Embryonic facial prominence (tissue), 1 donor: ENCODE results near the gene TNNI2.
"Not testable (repeated sequence)": the region's sequence is repeated elsewhere in the genome, so short reads cannot be mapped to it uniquely, and the experiment has no call there.

Source experiments
- DNase-seq: peaks from one replicate; pipeline ENCODE4 v3.0.0-alpha.2; 2016; ENCODE audit errors: extremely low spot score

TNNI2 gene

DNA sequence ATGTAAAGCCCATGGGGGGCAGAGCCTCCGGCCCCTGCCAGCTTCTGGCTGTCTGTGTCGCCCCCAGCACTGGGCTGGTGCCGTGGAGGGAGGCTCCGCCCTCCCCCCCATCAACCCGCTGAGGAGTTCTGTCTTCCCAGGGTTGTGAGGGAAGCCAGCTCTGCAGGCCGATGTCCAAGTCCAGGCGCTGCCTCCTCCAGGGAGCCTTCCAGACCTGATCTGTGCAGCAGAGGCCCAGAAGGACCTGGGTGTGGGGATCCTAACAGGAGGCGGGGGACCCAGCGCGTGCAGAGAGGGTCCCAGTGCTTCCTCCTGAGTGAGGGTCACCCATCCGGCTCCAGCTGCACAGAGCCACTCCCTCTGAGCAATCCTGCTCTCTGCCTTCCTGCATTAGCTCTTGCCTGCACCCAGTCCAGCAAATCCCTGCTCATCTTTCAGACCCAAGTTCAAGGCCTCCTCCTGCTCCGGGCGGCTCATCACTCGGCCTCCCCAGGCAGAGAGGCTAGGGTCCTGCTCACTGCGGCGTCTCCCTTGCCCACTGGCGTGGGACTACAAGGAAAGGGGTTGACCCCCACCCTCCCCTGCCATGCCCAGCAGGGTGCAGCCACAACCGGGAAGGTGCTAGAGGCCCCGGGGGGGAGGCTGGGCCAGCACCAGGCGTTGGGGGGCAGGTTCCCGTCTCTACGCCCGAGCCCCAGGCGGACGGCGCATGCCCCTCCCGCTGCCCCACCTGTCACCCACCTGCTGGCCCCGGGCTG is 36.5 kb downstream of the TNNI2 start:
- DNase-seq = no peak

DNA sequence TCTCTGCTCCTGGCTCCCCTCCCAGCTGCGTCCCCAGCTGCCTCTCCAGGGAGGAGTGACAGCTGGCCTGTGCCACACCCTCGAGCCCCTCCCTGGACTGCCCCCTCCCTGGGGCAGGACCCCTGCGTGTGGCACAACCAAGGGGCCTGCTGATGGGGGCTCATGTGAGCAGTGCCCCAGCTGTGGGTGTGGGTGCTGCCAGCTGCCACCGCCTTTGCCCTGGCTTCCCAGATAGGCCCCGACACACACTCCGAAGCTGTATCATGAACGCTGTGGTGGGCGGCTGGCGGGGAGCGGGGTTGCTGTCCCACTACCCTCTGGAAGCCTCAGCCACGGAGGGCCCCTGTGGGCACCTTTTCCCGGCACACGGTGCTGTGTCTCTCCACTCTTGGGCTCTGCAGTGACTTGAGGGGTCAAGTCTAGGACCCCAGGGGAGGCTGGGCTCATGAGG is 37.1 kb downstream of the TNNI2 start:
- DNase-seq = not testable (repeated sequence)

DNA sequence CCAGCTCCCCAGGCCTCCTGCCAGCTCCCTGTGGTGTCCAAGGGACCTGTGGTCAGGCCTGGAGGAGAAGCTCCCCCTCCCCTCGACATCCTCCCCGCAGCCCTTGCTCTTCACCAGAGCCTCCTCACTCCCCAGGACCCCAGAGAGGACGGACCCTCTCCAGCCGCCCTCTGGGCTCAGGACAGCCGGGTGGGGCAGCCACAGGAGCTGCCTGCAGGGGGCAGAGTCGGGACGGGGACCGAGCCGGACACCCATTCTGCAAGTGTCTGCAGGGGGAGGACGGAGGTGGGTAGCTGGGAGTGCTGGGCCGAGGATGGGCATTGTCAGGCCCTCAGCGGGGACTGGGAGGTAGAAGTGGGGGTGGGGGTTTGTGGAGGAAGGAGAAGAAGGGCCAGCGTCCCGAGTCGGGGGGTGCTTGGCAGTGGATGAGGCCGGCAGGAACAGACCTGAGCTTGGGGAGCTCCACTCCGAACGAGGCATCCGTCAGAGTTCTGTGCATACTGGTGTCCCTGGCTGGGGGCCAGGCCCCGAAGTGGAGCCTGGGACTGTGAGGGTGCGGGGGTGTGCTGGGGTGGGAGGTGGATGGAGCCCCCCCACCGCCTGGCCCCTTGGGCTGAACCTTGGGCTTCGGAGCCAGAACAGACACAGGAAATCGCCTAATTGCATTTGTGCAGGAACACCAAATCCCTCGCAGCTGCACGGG is 37.7 kb downstream of the TNNI2 start:
- no peak for DNase-seq

DNA sequence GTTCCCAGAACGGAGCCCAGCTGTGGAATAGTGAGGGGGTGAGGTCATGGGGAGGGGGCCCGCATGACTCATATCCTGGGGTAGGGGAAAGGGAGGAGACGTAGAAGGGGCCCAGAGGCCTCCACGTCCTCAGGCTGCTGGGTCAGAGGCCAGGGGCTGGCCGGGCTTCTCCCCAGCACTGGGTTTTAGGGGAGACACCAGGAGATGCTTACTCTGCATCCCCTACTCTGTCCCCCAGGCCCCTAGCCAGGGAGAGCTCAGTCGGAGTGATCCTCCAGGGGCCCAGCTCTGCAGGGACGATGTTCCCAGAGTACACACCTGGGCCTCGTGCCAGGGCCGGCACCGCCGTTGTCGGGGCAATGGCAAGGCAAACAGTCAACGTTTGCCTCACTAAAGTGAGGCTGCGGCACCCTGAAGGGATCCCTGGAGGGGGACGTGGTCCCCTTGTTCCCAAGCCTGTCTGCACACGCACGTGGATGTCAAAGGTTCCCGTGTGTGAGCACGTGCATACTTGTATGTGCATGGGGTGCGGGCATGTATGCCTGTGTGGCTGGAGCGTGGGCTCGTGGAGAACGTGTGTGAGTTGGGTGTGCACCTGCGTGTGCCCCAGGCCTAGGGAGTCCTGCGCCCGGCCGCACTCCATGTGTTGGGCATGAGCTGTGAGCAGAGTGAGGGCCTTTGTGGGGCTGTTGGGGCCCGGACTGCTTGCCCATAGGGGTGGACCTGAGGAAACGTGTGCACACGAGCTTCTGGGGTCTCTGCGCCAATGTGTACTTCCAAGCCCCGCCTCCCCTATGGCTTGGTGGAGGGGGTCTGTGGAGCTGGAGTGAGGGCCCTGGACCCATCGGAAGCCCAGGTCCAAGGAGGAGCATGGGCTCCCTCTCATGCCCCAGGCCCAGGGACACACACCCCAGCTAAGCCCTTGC is 38.7 kb downstream of the TNNI2 start:
- no peak for DNase-seq

DNA sequence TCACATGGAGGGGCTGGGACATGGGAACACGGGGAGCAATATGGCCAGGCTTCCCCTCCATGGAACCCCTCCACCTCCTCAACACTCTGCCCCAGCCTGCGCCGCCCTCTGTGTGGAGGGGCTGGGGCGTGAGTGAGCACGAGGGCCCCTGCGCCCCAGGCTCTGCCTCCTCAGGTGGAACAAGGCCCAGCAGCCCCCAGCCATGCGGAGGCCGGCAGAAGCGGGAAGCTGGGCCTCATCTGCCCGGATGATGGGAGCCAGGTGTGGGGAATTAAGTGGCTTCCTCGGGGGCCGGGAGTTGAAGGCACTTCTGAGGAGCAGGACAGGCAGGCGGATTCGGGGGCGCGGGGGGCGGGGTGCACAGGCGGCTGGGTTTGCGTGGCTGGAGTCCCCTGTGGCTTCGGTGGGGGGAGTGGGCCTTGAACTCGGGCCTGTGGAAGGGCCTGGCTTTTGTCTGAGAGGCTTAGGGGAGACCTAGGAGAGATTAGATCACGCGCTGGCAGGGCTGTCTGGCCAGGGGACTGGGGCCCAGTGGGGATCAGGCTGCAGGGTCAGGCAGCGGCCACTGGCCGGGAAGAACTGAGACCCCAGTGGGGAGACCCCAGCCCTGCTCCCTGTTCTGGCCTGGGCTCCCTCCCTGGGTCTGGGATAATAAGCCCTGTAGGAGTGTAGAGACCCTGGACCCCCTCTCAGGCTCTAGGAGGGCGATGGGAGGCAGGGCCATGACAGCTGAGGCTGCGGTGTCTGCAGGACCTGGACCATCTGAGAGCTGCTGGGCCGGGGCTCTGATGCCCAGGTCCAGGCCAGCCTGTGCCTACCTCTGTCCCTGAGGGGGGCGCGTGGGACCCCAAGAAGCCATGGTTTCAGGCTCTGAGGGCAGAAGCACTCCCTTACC is 39.6 kb downstream of the TNNI2 start:
- no peak for DNase-seq

DNA sequence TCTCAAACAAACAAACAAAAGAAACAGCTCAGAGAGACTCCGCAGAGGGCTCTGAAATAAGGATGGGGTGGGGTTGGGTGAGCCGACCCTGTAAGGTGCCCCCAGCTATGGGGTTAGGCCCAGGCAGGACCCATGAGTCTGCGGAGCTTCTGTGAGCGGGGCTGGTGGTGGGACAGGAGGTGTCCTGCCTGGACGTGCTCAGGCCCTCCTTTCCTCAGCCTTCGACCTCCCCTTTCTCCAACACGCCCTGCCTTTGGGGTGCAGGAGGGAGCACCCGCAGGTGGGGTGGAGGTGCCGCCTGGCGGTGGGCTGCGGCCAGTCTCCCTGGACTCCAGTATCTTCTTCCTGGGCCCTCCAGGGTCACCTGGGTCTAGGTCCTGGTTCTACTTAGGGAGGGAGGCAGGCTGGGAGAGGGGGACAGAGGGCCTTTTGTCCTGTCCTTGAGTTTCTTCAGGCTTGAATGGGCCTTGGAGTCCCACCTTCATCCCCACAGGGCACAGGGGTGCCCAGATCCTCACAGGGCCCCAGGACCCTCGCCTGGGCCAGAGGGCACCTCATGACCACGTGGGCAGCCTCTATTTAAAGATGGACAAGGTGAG is 40.7 kb downstream of the TNNI2 start:
- no peak for DNase-seq

DNA sequence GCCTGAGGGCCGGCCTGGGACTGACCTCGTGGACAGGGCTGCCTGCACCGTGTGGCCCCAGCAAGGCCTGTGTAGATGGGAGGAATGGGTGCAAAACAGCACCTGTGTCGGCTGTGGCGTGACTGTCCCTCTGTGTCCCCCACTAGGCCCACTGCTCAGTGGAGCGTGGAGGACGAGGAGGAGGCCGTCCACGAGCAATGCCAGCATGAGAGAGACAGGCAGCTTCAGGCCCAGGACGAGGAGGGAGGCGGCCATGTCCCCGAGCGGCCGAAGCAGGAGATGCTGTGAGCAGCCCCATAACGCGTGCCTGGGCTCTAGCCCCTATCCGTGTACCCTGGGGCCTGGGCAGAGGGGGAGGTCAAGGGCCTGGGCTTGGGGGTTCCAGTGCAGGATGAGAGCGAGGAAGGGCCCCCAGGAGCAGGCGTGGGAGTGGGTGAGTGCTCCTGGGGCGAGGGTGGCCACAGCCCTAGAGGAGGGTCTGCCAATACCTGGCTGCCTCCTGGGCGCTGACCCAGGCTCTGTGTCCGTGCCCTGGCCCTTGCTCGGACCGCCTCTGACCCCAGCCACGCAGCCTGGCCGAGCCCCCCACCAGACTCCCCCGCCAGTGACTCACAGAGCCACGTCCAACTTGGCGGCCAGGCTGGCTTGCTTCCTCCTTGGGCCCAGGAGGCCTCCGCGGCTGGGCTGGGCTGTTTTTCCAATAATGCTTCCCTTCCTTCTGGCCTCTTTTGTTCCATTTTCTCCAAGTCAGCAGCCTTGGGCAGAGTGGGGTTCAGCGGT is 41.4 kb downstream of the TNNI2 start:
- DNase-seq = no peak

DNA sequence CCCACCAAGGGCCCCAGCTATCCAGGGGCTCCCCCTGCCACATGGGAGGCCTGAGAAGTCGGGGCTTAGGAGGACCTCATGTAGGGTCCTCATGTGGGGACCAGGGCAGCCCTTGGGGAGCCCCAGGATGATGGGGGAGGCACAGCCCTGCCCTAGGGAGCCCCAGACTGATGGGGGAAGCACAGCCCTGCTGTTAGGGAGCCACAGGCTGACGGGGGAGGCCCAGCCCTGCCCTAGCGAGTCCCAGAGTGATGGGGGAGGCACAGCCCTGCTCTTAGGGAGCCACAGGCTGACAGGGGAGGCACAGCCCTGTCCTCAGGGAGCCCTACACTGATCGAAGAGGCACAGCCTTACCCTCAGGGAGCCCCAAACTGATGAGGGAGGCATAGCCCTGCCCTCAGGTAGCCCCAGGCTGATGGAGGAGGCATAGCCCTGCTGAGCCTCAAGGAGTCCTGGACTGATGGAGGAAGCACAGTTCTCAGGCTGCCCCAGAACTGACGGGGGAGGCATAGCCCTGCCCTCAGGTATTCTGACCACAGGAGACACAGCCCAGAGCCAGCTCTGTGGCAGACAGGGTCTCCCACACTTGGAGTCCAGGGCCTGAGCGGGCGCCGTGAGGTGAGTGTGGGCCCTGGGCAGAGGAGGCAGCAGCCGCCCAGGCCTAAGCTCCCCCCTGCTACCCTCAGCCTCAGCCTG is 42.1 kb downstream of the TNNI2 start:
- no peak for DNase-seq

DNA sequence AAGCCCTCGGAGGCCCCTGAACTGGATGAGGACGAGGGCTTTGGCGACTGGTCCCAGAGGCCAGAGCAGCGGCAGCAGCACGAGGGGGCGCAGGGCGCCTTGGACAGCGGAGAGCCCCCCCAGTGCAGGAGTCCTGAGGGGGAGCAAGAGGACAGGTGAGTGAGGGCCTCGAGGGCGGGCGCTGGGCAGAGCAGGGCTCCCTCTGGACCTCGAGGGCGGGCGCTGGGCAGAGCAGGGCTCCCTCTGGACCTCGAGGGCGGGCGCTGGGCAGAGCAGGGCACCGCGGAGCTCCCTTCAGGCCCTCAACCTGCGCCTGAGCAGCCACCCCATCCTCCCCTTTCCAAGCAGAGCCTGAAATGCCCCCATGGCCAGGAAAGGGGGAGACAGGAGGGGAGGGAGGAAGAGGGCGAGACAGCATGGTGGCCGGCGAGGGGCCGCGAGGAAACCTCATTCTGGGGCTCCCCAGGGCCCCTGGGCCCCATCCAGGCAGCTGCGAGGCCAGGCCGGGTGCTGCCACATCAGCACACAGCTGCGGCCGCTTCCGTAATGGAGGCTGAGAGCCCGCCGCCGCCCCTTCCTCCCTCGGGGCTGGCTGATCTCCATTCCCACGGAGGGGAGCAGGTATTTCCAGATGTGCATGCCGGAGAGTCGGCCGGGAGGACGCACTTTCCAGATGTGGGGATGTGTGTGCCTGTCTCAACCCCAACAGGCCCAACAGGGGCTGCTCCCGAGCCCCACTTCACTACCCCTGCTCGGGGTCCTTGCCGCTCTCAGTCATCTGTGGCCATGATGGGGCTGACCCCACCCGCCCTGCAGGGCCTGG is 42.9 kb downstream of the TNNI2 start:
- peak; percentile 69 for DNase-seq

DNA sequence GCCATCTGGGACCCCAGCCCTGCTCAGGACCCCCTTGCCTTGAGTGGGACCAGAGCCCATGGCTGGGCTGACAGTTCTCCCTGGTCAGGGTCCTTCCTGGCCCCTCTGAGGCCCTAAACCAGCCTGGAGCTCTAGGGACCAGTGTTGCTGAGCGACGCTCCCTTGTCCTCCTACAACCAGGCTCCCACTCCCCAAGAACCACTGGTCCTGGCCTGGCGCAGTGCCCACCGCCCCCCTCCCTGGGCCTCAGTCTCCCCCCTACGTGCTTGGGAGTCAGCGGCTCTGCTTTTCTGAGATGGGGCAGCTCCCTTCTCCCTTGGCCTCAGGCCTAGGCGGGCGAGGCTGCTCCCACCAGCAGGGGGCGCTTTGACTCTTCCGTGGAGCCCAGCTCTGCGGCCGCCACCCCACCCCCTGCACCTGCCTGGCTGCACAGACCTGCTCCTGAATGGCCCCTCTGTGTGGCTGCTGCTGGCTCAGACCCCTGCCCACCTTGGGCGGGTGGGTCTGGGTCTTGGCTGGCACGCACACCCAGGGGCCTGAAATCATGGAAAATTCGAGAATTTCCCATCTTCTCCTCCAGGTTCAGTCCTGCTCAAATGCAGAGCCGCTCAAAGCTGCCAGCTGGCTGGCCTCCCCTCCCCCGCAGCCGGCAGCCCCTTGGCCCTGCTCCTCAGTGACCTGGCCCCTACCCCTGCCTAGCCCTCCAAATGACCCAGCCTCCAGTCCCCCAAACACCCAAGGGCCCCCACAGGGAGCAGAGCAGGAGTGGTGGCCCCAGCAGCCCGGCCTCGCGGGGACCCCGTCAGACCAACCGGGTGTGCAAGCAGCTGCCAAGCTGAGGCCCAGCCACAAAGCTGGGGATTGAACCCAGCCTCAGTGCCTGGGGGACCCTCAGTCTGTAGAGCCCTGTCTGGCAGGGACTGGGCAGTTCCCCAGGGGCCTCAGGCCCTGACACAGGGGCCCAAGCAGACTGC is 43.8 kb downstream of the TNNI2 start:
- peak; percentile 53 for DNase-seq

DNA sequence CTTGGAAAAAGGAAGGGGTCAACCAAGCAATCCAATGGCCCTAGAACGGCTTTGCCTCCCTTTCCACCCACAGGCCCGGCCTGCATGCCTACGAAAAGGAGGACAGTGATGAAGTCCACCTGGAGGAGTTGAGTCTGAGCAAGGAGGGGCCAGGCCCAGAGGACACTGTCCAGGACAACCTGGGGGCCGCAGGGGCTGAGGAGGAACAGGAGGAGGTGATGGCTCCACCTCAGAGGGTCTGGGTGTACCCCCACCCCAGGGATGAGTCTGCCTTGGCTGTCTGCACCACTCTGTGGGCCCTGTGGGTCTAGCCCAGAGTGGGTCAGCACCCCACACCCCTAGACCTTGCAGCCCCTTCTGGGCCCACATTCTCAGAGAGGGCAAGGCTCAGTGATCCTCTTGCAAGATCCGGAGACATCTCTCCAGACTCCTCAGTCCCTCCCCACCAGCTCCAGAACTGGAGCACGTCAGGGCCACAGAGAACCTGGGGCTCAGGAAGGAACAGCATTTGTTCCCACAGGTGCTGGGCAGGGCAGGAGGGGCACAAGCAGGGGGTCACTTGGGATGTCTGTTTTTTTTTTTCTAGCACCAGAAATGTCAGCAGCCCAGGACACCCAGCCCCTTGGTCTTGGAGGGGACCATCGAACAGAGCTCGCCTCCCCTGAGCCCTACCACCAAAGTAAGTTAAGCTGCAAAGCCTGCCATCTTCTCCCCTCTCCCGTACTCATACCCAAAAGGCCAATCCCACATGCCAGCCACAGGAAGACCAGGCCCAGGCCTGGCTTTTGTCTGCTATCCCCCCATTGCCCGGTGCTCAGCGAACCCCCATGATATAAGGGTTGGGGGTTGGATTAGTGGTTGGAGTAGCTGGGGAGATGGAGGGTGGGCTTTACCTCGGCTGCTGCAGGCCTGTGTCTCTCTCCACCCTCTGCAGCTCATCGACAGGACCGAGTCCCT is 44.8 kb downstream of the TNNI2 start:
- DNase-seq = no peak

DNA sequence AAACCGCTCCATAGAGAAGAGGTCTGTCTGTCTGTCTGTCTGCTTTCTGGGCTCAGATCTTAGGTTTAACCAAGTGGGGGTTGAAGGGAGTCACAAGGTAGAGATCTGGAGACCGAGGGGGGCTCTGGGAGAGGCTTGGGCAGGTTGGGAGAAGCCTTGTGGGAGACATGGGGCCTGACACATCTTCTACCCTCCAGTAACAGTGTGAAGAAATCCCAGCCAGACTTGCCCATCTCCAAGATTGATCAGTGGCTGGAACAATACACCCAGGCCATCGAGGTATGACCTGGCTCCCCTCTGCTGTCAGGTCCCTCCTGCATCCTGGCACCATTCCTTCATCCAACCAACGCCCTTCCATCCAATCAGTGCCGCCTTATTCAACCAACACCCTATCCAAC is 45.5 kb downstream of the TNNI2 start:
- no peak for DNase-seq

DNA sequence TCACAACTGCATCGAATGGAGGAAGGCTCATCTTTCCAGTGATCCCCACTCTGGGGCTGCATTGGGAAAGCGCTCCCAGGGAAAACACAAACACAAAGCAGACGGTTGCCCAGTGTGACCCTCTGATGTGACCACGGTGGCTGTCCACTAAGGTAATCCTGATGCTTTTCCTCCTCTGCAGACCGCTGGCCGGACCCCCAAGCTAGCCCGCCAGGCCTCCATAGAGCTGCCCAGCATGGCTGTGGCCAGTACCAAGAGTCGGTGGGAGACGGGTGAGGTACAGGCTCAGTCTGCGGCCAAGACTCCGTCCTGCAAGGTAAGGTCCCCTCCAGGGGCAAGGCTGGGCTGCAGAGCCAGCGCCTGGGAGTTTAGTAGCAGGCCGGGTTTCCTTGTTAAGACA is 47.8 kb downstream of the TNNI2 start:
- not testable (repeated sequence) for DNase-seq

DNA sequence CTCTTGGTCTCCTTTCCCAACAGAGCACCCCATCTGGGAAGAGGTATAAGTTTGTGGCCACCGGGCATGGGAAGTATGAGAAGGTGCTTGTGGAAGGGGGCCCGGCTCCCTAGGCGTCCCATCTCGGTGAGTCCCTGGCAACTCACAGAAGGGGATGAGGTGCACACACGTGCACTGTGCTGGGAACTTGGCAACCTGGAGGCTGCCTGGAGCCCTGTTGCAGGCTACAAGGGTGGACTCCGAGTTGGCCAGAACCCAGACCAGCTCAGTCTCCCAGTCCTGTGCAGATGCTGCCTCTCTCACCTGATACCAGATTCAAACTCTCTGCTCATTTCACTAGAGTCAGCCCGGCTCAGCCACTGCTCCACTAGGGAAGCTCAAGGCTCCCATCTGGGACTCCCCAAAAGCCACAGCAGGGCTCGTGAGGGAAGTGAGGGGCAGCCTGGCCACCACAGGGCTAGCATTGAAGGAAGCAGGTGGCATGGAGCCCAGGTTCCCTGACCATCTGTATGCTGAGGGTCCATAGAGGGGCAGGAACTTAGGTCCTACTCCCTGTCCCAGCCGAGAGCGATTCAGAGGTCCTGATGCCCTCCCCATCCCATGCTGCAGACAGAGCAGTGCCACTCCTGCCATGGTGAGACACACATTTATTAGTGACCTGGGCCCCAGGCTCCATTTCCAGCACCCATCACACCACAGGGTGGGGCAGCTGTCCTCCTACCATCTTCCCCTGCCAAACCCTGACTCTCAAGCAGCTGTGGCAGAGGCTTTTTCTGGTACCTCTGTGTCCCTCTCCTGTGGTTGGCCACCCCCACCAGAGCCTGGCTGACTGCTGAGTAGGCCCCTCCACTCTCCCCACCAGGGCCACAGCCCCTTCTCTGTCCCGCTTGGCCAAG is 48.9 kb downstream of the TNNI2 start:
- DNase-seq = no peak

DNA sequence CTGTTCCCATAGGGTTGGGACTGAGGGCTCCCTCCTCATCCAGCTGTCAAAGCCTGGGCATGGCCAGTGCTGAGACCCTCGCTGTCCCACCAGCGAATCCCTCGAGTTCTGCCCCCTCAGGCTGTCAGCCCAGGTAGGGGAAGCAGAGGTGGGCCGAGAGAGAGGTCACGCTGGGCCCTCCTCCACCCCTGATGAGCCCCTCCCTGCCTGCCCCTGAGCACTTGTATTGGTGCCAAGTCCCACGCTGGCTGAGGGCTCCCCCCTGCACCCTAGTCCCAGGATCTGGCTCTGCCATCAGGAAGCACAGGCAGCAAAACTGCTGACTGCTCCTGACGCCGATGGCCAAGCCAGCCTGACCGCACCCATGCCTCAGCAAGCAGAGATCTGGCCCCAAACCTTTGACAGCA is 49.6 kb downstream of the TNNI2 start:
- DNase-seq = no peak
